ENCODE data around the gene ATP6V0E1.
"Not testable (repeated sequence)": the region's sequence is repeated elsewhere in the genome, so short reads cannot be mapped to it uniquely, and the experiment has no call there.

ATP6V0E1 gene

GRCh38 chr5:173042763-173043107 lies 59.2 kb downstream of the ATP6V0E1 start:
- Histone ChIP-seq H3K4me2 (no peak overlapping the region), H3K27me3 (no peaks in the 10 kb centered on the region), H3K4me1 (no peaks in the 10 kb centered on the region), H3K36me3 (no peaks in the 10 kb centered on the region), H3K27ac (no peak overlapping the region), H3K4me3 (no peak overlapping the region), H3K9me3 (no peaks in the 10 kb centered on the region), H4K20me1 (no peaks in the 10 kb centered on the region), H3K9ac (no peak overlapping the region)
- TF ChIP-seq Cebpa-rat (IDR thresholded peaks at IDR 0.05) = no peak

- Histone ChIP-seq H3K9ac (no peak overlapping the region), H3K4me1 (no peaks in the 10 kb centered on the region), H3K27ac (no peak overlapping the region), H3K27me3 (no peaks in the 10 kb centered on the region), H3K9me3 (no peaks in the 10 kb centered on the region), H3K4me2 (no peak overlapping the region), H3K36me3 (no peaks in the 10 kb centered on the region), H3K4me3 (no peak overlapping the region), H4K20me1 (no peaks in the 10 kb centered on the region)
- no peak for TF ChIP-seq Cebpa-rat (IDR thresholded peaks at IDR 0.05)
These were observed 61.9 kb downstream of the ATP6V0E1 start for GRCh38 chr5:173045474-173045873.

GRCh38 chr5:173047096-173047837 lies 63.7 kb downstream of the ATP6V0E1 start:
- H3K4me3 ChIP-seq, H3K4me1 ChIP-seq, H3K9ac ChIP-seq, H3K9me3 ChIP-seq, H3K4me2 ChIP-seq, H3K27me3 ChIP-seq, H3K27ac ChIP-seq, H3K36me3 ChIP-seq, H4K20me1 ChIP-seq: not testable (repeated sequence)

- Histone ChIP-seq H3K4me3 (no peak overlapping the region), H3K27me3 (no peaks in the 10 kb centered on the region), H3K27ac (no peak overlapping the region), H4K20me1 (no peaks in the 10 kb centered on the region), H3K9me3 (no peaks in the 10 kb centered on the region), H3K9ac (no peak overlapping the region), H3K36me3 (no peaks in the 10 kb centered on the region), H3K4me1 (no peaks in the 10 kb centered on the region), H3K4me2 (no peak overlapping the region)
- no peak for TF ChIP-seq Cebpa-rat (IDR thresholded peaks at IDR 0.05)
These were observed 64.2 kb downstream of the ATP6V0E1 start for GRCh38 chr5:173047838-173048105.

GRCh38 chr5:173050791-173051190 lies 67.2 kb downstream of the ATP6V0E1 start:
- TF ChIP-seq Cebpa-rat (IDR thresholded peaks at IDR 0.05) = no peak
- no peak overlapping the region for H3K27ac ChIP-seq
- H3K9ac ChIP-seq = no peak overlapping the region
- H3K4me2 ChIP-seq = no peak overlapping the region
- H3K27me3 ChIP-seq = no peaks in the 10 kb centered on the region
- no peaks in the 10 kb centered on the region for H4K20me1 ChIP-seq
- no peaks in the 10 kb centered on the region for H3K9me3 ChIP-seq
- no peak overlapping the region for H3K4me3 ChIP-seq
- H3K4me1 ChIP-seq = peaks cover 6% of the 10 kb centered on the region; the same call in 1 of the 2 replicates
- no peaks in the 10 kb centered on the region for H3K36me3 ChIP-seq

- no peak for TF ChIP-seq Cebpa-rat (IDR thresholded peaks at IDR 0.05)
- no peak overlapping the region for H3K27ac ChIP-seq
- H4K20me1 ChIP-seq = peaks cover 4% of the 10 kb centered on the region; the same call in 1 of the 2 replicates
- no peaks in the 10 kb centered on the region for H3K36me3 ChIP-seq
- no peak overlapping the region for H3K4me3 ChIP-seq
- H3K9me3 ChIP-seq = no peaks in the 10 kb centered on the region
- H3K27me3 ChIP-seq = no peaks in the 10 kb centered on the region
- no peak overlapping the region for H3K4me2 ChIP-seq
- H3K9ac ChIP-seq = no peak overlapping the region
- H3K4me1 ChIP-seq = peaks cover 6% of the 10 kb centered on the region; the same call in 1 of the 2 replicates
These were observed 68.2 kb downstream of the ATP6V0E1 start for GRCh38 chr5:173051746-173052145.

- Histone ChIP-seq H3K9me3 (no peaks in the 10 kb centered on the region), H3K9ac (no peak overlapping the region), H4K20me1 (peaks cover 13% of the 10 kb centered on the region), H3K36me3 (no peaks in the 10 kb centered on the region), H3K27ac (no peak overlapping the region), H3K4me2 (no peak overlapping the region), H3K4me1 (peaks cover 10% of the 10 kb centered on the region), H3K27me3 (no peaks in the 10 kb centered on the region), H3K4me3 (no peak overlapping the region)
- TF ChIP-seq Cebpa-rat (IDR thresholded peaks at IDR 0.05) = no peak
These were observed 69.5 kb downstream of the ATP6V0E1 start for GRCh38 chr5:173053041-173053440.

GRCh38 chr5:173055042-173055721 lies 71.6 kb downstream of the ATP6V0E1 start:
- H3K4me1 ChIP-seq = peaks cover 18% of the 10 kb centered on the region
- peak overlapping the region; percentile 99 for H3K4me3 ChIP-seq
- H3K36me3 ChIP-seq = peaks cover under 1% of the 10 kb centered on the region; the same call in 1 of the 2 replicates
- H3K27me3 ChIP-seq = no peaks in the 10 kb centered on the region
- peak overlapping the region; percentile 21; the same call in 1 of the 2 replicates for H3K9ac ChIP-seq
- H3K4me2 ChIP-seq = peak overlapping the region; percentile 75
- H3K27ac ChIP-seq = no peak overlapping the region
- peaks cover 34% of the 10 kb centered on the region for H4K20me1 ChIP-seq
- no peak for TF ChIP-seq Cebpa-rat (IDR thresholded peaks at IDR 0.05)
- no peaks in the 10 kb centered on the region for H3K9me3 ChIP-seq

GRCh38 chr5:173055722-173055982 lies 72.1 kb downstream of the ATP6V0E1 start:
- Histone ChIP-seq H3K4me3 (peak overlapping the region; percentile 99), H3K27me3 (no peaks in the 10 kb centered on the region), H3K9me3 (no peaks in the 10 kb centered on the region), H4K20me1 (peaks cover 39% of the 10 kb centered on the region), H3K4me2 (peak overlapping the region; percentile 75), H3K27ac (no peak overlapping the region), H3K9ac (peak overlapping the region; percentile 21; the same call in 1 of the 2 replicates), H3K36me3 (peaks cover 5% of the 10 kb centered on the region; the same call in 1 of the 2 replicates), H3K4me1 (peaks cover 18% of the 10 kb centered on the region)
- TF ChIP-seq Cebpa-rat (IDR thresholded peaks at IDR 0.05) = no peak

- H3K36me3 ChIP-seq = peaks cover 10% of the 10 kb centered on the region; the same call in 1 of the 2 replicates
- no peaks in the 10 kb centered on the region for H3K9me3 ChIP-seq
- no peaks in the 10 kb centered on the region for H3K27me3 ChIP-seq
- H3K4me2 ChIP-seq = peak within 1 kb of the TSS; percentile 85
- H4K20me1 ChIP-seq = peaks cover 44% of the 10 kb centered on the region
- H3K4me3 ChIP-seq = peak within 1 kb of the TSS; percentile 99
- H3K9ac ChIP-seq = peak within 1 kb of the TSS; percentile 87
- H3K27ac ChIP-seq = peak within 1 kb of the TSS; percentile 81
- TF ChIP-seq Cebpa-rat (IDR thresholded peaks at IDR 0.05) = no peak
- peaks cover 18% of the 10 kb centered on the region for H3K4me1 ChIP-seq
These were observed 72.6 kb downstream of the ATP6V0E1 start, which contains the start of gene CREBRF for GRCh38 chr5:173055983-173056782. Gene CREBRF (plus strand): TSS chr5:173056352. CDS start chr5:173080776, 24,424 bp downstream.
